ENCODE results near the gene NDUFV2.

GRCh38 chr18:9132628-9133027 is 30.1 kb downstream of the NDUFV2 start:
- TF ChIP-seq TAF1 (IDR thresholded peaks at IDR 0.05; ENCODE audit: borderline replicate concordance, insufficient read depth, low read length) (no peak), SIN3A (IDR thresholded peaks at IDR 0.05; ENCODE audit: borderline replicate concordance, insufficient read depth, low read length) (no peak), POLR2AphosphoS5 (IDR thresholded peaks at IDR 0.05; ENCODE audit: low read depth, low read length) (no peak), FOXP2 (optimal IDR thresholded peaks at IDR 0.05; ENCODE audit: borderline replicate concordance, extremely low read depth, extremely low read length, insufficient read depth) (no peak)
